H1 (cell line): ENCODE measurements around the gene GPSM1. TPM values are rescaled to one million over a fixed set of nuclear protein-coding genes. Genes with fewer than 3 reads are reported as not detected.

Experiments
- FOSL1 ChIP-seq: IDR thresholded peaks from 2 replicates; pipeline ENCODE4 v1.6.1; 2011; ENCODE audit warnings: mild to moderate bottlenecking, low read depth, low read length, moderate library complexity; ENCODE audit not compliant: insufficient read depth
- HDAC6 ChIP-seq: IDR thresholded peaks from one replicate; pipeline ENCODE4 v1.7.1; 2012; ENCODE audit warnings: low read depth, mild to moderate bottlenecking, inconsistent platforms, low read length, moderate library complexity
- JUN ChIP-seq: IDR thresholded peaks from 2 replicates; pipeline ENCODE4 v1.6.1; 2011; ENCODE audit warnings: low read depth, mild to moderate bottlenecking, improper control_type of control experiment, low read length
- POLR2AphosphoS5 ChIP-seq: IDR thresholded peaks from 2 replicates; pipeline ENCODE4 v1.6.1; 2011; ENCODE audit warnings: low read depth, low read length
- TCF12 ChIP-seq: IDR thresholded peaks from 2 replicates; pipeline ENCODE4 v1.6.1; 2011; ENCODE audit warnings: low read depth, mild to moderate bottlenecking, low read length
- polyA plus RNA-seq, 7 experiments: library from polyadenylated mRNA; depleted of rRNA in 3 of 7; stranded (reverse) in 5 of 7; unstranded in 2 of 7; fragments of >200 nt in 5 of 7; fragments of 200-250 nt in 2 of 7; gene quantifications; 1 replicate in 5 of 7; 2 replicates in 1 of 7; 4 replicates in 1 of 7; pipeline versions ENCODE4 v1.2.1 to v1.2.3, GENCODE V29; 2011 to 2013; ENCODE audit warnings: missing spikeins in 2 of 7, mixed read lengths in 2 of 7
- total RNA-seq: library from RNA; stranded (reverse); fragmentation: NEBNext Ultra II Directional; extraction: Animal tissue kit (Norgen Biotek cat#: 25700); gene quantifications from 2 replicates; pipeline ENCODE4 v1.2.1, GENCODE V29; 2021
- TF ChIP-seq, protein P1 (sequence below): IDR thresholded peaks from 2 replicates; pipeline ENCODE4 v1.6.1; 2012; ENCODE audit warnings: inconsistent platforms

Gene GPSM1
- total and polyA plus RNA-seq, 2 of the 8 experiments (the other 6 are each of a cell fraction or from before 2014, with no cell fraction given): 12.8 to 18.0 TPM

DNA sequence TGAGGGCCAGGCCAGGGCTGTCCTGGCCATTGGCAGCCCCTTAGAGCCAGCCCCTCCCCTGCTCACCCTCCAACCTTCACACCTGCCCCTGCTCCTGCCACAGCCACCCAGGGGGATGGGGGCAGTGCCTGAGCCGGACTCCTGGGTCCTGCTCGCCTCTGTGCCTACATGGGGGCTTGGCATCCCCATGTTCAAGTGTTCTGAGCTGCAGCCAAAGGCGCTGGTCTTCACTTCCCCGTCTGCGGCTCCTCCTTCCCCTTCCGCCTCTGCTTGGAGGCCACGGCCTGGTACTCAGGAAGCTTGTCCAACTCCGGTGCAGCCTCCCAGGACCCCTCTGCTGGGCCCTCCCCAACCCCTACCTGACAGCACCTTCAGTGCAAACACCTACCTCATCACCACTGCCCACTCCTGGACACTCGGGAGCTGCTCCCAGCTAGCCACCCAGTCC, 38.5 kb downstream of the GPSM1 start (continued):
- no peak for TF ChIP-seq JUN
- TF ChIP-seq, protein P1, sequence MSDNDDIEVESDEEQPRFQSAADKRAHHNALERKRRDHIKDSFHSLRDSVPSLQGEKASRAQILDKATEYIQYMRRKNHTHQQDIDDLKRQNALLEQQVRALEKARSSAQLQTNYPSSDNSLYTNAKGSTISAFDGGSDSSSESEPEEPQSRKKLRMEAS: no peak
- no peak for TF ChIP-seq TCF12
- TF ChIP-seq POLR2AphosphoS5: no peak
- TF ChIP-seq HDAC6: no peak
- no peak for TF ChIP-seq FOSL1
